Small intestine (tissue), 7 donors: ENCODE measurements around the gene LEFTY1. TPM values are rescaled to one million over a fixed set of nuclear protein-coding genes. Genes with fewer than 3 reads are reported as not detected.

Experiments
- DNase-seq, 2 donors: peaks; one replicate each; pipeline versions ENCODE4 v3.0.0 to v3.0.0-alpha.2; 2013
- FAIRE-seq: peaks from 2 replicates; lab custom pipeline; 2012; peaks lifted over from hg19 to GRCh38; lab: Jason Lieb, UNC
- H3K27ac ChIP-seq, 3 donors: one replicate each; pipeline ENCODE4 v1.5.1; 2013; ENCODE audit warnings: low read length in 2 of 3, mild to moderate bottlenecking in 2 of 3, control low read depth in 1 of 3, inconsistent platforms in 1 of 3, low read depth in 1 of 3, moderate library complexity in 1 of 3
- H3K27me3 ChIP-seq, 3 donors: one replicate each; pipeline ENCODE4 v1.6.1; 2013; ENCODE audit warnings: low read length in 3 of 3, inconsistent platforms in 1 of 3; ENCODE audit not compliant: control insufficient read depth in 3 of 3, insufficient read depth in 3 of 3
- H3K36me3 ChIP-seq, 3 donors: one replicate each; pipeline ENCODE4 v1.6.1; 2013; ENCODE audit warnings: low read length in 3 of 3, inconsistent platforms in 1 of 3, low read depth in 1 of 3, mild to moderate bottlenecking in 1 of 3, moderate library complexity in 1 of 3; ENCODE audit not compliant: control insufficient read depth in 3 of 3, insufficient read depth in 2 of 3
- H3K4me1 ChIP-seq, 3 donors: one replicate each; pipeline ENCODE4 v1.6.1; 2013; ENCODE audit warnings: low read length in 2 of 3, inconsistent platforms in 1 of 3, low read depth in 1 of 3, mild to moderate bottlenecking in 1 of 3, moderate library complexity in 1 of 3; ENCODE audit not compliant: control insufficient read depth in 3 of 3, insufficient read depth in 2 of 3
- H3K4me3 ChIP-seq, 3 donors: one replicate each; pipeline ENCODE4 v1.5.1; 2013; ENCODE audit warnings: low read length in 3 of 3, control low read depth in 1 of 3, inconsistent platforms in 1 of 3, low read depth in 1 of 3, mild to moderate bottlenecking in 1 of 3, moderate library complexity in 1 of 3
- H3K9me3 ChIP-seq, 2 donors: one replicate each; pipeline ENCODE4 v1.6.1; 2013; ENCODE audit warnings: low read depth in 1 of 2, low read length in 1 of 2; ENCODE audit not compliant: control insufficient read depth in 2 of 2, insufficient read depth in 1 of 2
- WGBS, 3 donors: extraction: QIAGEN DNeasy Blood & Tissue Kit; methylation state at CpG; one replicate each; pipeline ENCODE4 v1.1.7; 2013; 5-methylcytosine and 5-hydroxymethylcytosine counted together
- polyA plus RNA-seq, 4 donors: library from polyadenylated mRNA; stranded (reverse) in 3 of 4; unstranded in 1 of 4; fragments of 200-250 nt in 3 of 4; fragments of 120-200 nt in 1 of 4; gene quantifications; one replicate each; pipeline versions ENCODE4 v1.2.1 to v1.2.3, GENCODE V29; 2013
- donor health status: healthy with polysubstance abuse.
- donor health status: control.
- donor health status: control.
- donor health status: Bipolar disorder and iron deficiency.
- donor health status: healthy.

The LEFTY1 gene
- polyA plus RNA-seq, 4 donors, result 0.19 to 0.58 TPM; not detected in 2

DNA sequence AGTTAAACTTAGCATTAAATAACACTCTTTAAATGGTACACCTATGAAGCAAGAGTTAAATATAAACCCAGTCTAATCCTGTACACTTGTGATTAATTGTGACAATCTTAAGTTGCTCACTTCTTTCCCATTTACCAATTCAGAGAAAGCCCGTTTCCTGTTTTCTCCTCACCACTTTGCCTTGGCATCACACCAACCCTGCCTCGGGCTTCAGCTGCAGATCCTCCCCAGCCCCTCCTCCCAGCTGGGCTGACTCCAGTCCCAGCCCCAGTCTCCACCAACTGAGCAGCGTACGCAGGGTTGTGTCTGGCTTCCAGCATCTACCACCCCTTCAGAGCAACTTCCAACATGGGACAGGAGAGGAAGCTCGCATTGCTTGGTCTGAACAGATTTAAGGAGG lies 31.0 kb upstream of the LEFTY1 start:
- H3K4me1 ChIP-seq, result peaks cover 0 to 13% (median 6%) of the 10 kb centered on the region in 3 donors
- DNase-seq (no peak), FAIRE-seq (no peak)
- H3K4me3 ChIP-seq, result no peak overlapping the region
- WGBS, 3 donors, result 41 to 62% (median 60%) methylated on average over 5 of the region's 5 CpGs
- H3K27ac ChIP-seq, result no peak overlapping the region
- no peaks in the 10 kb centered on the region for H3K27me3 ChIP-seq
- H3K9me3 ChIP-seq, result no peaks in the 10 kb centered on the region
- H3K36me3 ChIP-seq, result peaks cover 0 to 58% (median 2%) of the 10 kb centered on the region in 3 donors

DNA sequence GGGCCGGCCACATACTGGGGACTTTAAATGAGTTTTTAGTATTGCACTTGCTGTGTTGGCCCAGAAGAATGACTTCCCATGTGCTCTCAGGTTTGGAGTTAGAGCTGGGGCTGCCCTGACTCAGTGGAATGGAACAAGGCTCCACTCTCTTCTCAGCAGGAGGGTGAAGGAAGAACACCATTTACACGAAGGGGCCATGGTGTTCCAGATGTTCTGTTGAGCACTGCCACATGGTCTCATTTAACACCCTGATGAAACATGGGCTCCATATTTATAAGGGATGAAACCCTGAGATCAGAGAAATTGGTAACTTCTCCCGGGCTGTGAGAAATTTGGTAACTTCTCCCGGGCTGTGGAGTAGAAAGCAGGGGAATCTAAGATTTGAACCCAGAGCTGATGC lies 29.3 kb upstream of the LEFTY1 start:
- no peaks in the 10 kb centered on the region for H3K27me3 ChIP-seq
- H3K27ac ChIP-seq, result no peak overlapping the region
- H3K9me3 ChIP-seq, result no peaks in the 10 kb centered on the region
- H3K4me3 ChIP-seq, result no peak overlapping the region
- WGBS, 3 donors, result 93 to 94% (median 93%) methylated on average over 4 of the region's 4 CpGs
- DNase-seq (no peak), FAIRE-seq (no peak)
- H3K36me3 ChIP-seq, result peaks cover 2 to 58% (median 2%) of the 10 kb centered on the region in 3 donors
- peaks cover 0 to 8% (median 6%) of the 10 kb centered on the region in 3 donors for H3K4me1 ChIP-seq

DNA sequence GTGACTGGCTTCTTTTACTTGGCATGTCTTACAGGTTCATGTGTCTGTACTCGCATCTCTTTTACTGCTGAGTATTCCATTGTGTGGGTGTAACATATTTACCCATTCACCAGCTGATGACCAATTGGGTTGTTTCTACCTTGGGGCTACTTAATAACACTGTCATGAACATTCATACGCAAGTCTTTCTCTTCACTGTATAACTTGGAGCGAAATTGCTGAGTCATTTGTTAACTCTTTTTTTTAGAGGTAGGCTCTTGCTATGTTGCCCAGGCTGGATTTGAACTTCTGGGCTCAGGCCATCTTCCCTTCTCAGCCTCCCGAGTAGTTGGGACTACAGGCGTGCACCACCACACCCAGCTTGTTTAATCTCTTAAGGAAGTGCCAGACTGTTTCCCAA lies 28.6 kb upstream of the LEFTY1 start:
- H3K36me3 ChIP-seq, result peaks cover 2 to 56% (median 2%) of the 10 kb centered on the region in 3 donors
- 88 to 95% (median 90%) methylated on average over 5 of the region's 5 CpGs for WGBS, 3 donors
- peaks cover 0 to 3% (median under 1%) of the 10 kb centered on the region in 3 donors for H3K4me1 ChIP-seq
- H3K9me3 ChIP-seq, result no peaks in the 10 kb centered on the region
- H3K27me3 ChIP-seq, result no peaks in the 10 kb centered on the region
- no peak for FAIRE-seq
- H3K4me3 ChIP-seq, result no peak overlapping the region
- H3K27ac ChIP-seq, result no peak overlapping the region
- no peak for DNase-seq

DNA sequence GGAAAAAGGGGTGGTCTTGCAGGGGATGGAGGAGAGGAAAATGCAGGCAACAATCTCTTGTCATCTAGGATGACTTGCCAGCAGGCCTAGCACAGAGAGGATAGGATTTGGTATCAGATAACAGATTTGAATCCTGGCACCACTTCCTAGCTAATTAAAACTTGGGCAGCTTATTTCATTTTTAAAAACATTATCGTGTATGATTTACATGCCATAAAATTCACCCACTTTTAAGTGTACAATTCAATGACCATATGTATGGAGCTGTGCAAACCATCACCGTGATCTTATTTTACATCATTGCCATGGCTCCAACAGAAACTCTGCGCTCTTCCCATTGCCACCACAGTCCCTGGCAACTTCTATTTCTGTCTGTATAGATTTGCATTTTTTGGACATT lies 28.2 kb upstream of the LEFTY1 start:
- no peaks in the 10 kb centered on the region for H3K27me3 ChIP-seq
- peaks cover 0 to 3% (median 0%) of the 10 kb centered on the region in 3 donors for H3K4me1 ChIP-seq
- FAIRE-seq, result no peak
- H3K9me3 ChIP-seq, result no peaks in the 10 kb centered on the region
- peaks cover 2 to 51% (median 2%) of the 10 kb centered on the region in 3 donors for H3K36me3 ChIP-seq
- H3K4me3 ChIP-seq, result no peak overlapping the region
- no peak overlapping the region for H3K27ac ChIP-seq
- no peak for DNase-seq
- 89 to 95% (median 90%) methylated on average over 3 of the region's 3 CpGs for WGBS, 3 donors

DNA sequence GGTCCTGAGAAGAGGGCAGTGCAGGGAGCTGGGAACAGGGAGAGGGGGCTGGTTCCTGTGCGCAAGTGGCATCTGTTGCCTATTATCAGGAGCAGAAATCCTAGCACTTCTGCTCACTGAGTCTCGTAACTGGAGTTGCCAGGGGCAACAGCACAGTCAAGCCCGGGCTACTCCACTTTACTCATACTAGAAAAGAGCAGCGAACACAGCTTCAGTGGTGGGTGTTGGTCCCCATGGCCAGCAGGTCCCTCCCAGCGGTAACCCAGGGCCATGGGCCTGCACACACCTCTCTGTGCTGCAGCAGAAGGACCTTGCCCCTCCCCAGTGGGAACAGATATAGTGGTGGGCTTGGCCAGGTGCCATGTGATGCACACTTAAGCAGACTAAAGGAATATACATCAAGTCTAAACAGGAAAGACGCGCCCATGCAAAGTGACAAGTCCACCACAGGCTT lies 26.6 kb upstream of the LEFTY1 start:
- Histone ChIP-seq H3K27ac (no peak overlapping the region), H3K9me3 (no peaks in the 10 kb centered on the region), H3K36me3 (peaks cover 0 to 38% (median 2%) of the 10 kb centered on the region in 3 donors), H3K27me3 (no peaks in the 10 kb centered on the region), H3K4me3 (no peak overlapping the region), H3K4me1 (peaks cover 0 to 5% (median 3%) of the 10 kb centered on the region in 3 donors)
- 89% methylated on average over 7 of the region's 7 CpGs for WGBS, 3 donors
- FAIRE-seq, result no peak
- no peak for DNase-seq

DNA sequence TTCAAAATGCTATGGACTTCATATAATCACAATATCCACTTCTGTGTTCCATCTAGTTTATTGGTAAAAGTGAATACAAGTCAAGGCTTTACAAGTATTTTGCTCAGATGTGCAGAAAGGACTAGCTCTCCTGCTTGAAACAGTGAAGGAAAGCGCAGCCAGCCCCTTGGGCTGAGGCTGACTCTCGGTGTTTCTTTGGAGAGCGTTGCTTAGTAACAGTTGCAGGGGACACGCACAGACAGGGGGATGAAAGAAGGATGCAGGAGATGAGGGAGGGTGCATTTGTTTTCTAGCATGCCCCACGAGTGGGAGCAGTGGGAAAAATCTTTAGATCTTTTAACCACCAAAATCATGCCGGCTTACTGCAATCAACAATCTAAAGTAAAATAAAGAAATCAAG lies 26.0 kb upstream of the LEFTY1 start:
- DNase-seq, result no peak
- Histone ChIP-seq H3K27ac (no peak overlapping the region), H3K4me1 (peaks cover 0 to 5% (median 0%) of the 10 kb centered on the region in 3 donors), H3K4me3 (no peak overlapping the region), H3K36me3 (peaks cover 0 to 33% (median 2%) of the 10 kb centered on the region in 3 donors), H3K9me3 (no peaks in the 10 kb centered on the region), H3K27me3 (no peaks in the 10 kb centered on the region)
- 89 to 97% (median 92%) methylated on average over 6 of the region's 6 CpGs for WGBS, 3 donors
- FAIRE-seq, result no peak

DNA sequence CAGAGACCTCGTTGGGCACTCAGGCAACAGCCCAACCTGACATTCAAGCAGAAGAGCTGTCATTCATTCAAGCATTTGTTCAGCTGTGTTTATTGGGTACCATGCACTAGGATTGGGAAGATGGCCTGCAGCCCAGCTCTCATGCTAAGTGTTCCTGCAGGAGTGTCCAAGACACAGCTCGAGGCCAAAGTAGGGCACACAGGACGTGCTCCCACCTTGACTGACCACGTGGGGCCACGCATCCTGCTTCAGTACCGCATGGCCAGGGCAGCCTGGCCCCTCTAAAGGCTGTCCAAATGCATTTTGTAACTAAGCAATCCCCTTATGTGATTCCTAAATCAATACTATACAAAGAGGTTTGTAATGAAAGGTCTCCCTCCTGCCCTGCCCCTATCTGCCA lies 25.4 kb upstream of the LEFTY1 start:
- peaks cover 0 to 5% (median 0%) of the 10 kb centered on the region in 3 donors for H3K4me1 ChIP-seq
- 88 to 90% (median 89%) methylated on average over 6 of the region's 6 CpGs for WGBS, 3 donors

DNA sequence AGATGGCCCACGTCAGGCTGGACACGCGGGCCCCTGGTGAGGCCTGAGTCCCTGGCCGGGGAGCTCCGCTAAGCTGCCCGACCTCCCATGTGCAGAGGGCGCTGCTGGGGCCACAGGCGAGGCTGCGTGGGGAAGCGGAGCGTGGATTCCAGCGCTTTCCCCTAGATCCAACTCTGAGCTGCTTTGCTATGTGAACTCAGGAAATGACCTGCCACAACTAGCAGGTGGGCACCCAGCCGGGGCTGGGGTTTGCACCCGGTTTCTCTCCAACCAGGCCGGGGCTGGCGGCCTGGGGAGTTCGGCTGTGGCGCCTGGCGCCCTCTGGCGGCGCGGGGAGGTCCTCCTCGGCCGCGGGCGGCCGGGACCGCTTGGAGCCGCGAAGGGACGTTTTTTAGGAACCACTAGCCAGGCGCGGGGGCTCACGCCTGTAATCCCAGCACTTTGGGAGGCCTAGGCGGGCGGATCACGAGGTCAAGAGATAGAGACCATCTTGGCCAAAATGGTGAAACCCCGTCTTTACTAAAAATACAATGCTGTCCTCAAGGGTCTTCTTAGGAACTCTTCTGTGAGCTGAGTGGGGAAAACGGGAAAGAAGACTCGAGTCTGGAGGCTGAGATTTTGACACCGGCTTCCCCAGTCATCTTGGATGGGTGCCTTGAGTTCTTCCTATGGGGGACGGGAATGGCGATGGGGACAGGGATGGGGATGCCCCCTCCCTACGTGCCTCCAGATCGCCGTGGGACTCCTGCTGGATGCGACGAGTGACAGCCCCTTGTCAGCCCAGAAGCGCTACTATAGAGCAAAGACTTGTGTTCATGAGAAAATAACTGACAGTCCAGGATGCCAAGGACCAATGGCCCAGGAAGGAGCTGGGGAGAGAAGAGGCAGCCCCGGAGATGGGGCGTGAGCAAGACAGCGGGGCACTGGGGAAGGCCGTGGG lies 22.5 kb upstream of the LEFTY1 start:
- Histone ChIP-seq H3K27me3 (no peaks in the 10 kb centered on the region), H3K9me3 (no peaks in the 10 kb centered on the region), H3K27ac (no peak overlapping the region), H3K36me3 (peaks cover 0 to 9% (median 2%) of the 10 kb centered on the region in 3 donors), H3K4me3 (no peak overlapping the region), H3K4me1 (peaks cover 0 to 5% (median 0%) of the 10 kb centered on the region in 3 donors)
- 36 to 39% (median 37%) methylated on average over 52 to 53 of the region's 53 CpGs for WGBS, 3 donors
- no peak for FAIRE-seq
- DNase-seq, result peak; percentile 56 to 82

More for the DNA sequence above, 25.4 kb upstream of the LEFTY1 start:
- H3K27ac ChIP-seq, result no peak overlapping the region
- no peak overlapping the region for H3K4me3 ChIP-seq
- H3K27me3 ChIP-seq, result no peaks in the 10 kb centered on the region
- H3K36me3 ChIP-seq, result peaks cover 0 to 27% (median 2%) of the 10 kb centered on the region in 3 donors
- no peak for FAIRE-seq
- H3K9me3 ChIP-seq, result no peaks in the 10 kb centered on the region
- no peak for DNase-seq
